ENCODE data around the gene HRK.

- no peak for TF ChIP-seq ELK1 (IDR thresholded peaks at IDR 0.05; ENCODE audit: borderline replicate concordance, low read depth, low read length)
- TF ChIP-seq, protein P1, sequence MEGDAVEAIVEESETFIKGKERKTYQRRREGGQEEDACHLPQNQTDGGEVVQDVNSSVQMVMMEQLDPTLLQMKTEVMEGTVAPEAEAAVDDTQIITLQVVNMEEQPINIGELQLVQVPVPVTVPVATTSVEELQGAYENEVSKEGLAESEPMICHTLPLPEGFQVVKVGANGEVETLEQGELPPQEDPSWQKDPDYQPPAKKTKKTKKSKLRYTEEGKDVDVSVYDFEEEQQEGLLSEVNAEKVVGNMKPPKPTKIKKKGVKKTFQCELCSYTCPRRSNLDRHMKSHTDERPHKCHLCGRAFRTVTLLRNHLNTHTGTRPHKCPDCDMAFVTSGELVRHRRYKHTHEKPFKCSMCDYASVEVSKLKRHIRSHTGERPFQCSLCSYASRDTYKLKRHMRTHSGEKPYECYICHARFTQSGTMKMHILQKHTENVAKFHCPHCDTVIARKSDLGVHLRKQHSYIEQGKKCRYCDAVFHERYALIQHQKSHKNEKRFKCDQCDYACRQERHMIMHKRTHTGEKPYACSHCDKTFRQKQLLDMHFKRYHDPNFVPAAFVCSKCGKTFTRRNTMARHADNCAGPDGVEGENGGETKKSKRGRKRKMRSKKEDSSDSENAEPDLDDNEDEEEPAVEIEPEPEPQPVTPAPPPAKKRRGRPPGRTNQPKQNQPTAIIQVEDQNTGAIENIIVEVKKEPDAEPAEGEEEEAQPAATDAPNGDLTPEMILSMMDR (conservative IDR thresholded peaks at IDR 0.05; ENCODE audit: low read depth, low read length), result no peak
- no peak for TF ChIP-seq POLR2A (IDR thresholded peaks at IDR 0.05; ENCODE audit: low read depth, low read length)
- TF ChIP-seq MXI1 (IDR thresholded peaks at IDR 0.05; ENCODE audit: borderline replicate concordance, low read depth, low read length), result no peak
Measured at GRCh38 chr12:116852303-116852702, 28.9 kb downstream of the HRK start.

Measured in IMR-90 (cell line).